ENCODE data around the gene ZSWIM3.

The ZSWIM3 gene

GRCh38 chr20:45857114-45857881 is at the start of gene ZSWIM3, which contains the start of gene ACOT8:
Gene ZSWIM3, plus strand, starts transcription at chr20:45857614. Its CDS starts 212 bp downstream, at chr20:45857826.
Gene ACOT8, minus strand, starts transcription at chr20:45857392. Its CDS starts 77 bp downstream, at chr20:45857315.
- no peaks in the 10 kb centered on the region for H3K27me3 ChIP-seq (ENCODE audit: control insufficient read depth, insufficient read depth, low read length)
- H3K9me3 ChIP-seq (ENCODE audit: control insufficient read depth, low read depth, low read length) = no peaks in the 10 kb centered on the region
- H3K4me1 ChIP-seq (ENCODE audit: control insufficient read depth, low read depth, low read length) = peaks cover 25% of the 10 kb centered on the region
- H3K9ac ChIP-seq (ENCODE audit: low read length) = peak within 1 kb of the TSS; percentile 43
- H3K36me3 ChIP-seq (ENCODE audit: control insufficient read depth, low read depth, low read length) = no peaks in the 10 kb centered on the region
- H3K27ac ChIP-seq (ENCODE audit: low read length) = no peak within 1 kb of the TSS
- H3K4me3 ChIP-seq (ENCODE audit: low read length) = peak within 1 kb of the TSS; percentile 70

DNA sequence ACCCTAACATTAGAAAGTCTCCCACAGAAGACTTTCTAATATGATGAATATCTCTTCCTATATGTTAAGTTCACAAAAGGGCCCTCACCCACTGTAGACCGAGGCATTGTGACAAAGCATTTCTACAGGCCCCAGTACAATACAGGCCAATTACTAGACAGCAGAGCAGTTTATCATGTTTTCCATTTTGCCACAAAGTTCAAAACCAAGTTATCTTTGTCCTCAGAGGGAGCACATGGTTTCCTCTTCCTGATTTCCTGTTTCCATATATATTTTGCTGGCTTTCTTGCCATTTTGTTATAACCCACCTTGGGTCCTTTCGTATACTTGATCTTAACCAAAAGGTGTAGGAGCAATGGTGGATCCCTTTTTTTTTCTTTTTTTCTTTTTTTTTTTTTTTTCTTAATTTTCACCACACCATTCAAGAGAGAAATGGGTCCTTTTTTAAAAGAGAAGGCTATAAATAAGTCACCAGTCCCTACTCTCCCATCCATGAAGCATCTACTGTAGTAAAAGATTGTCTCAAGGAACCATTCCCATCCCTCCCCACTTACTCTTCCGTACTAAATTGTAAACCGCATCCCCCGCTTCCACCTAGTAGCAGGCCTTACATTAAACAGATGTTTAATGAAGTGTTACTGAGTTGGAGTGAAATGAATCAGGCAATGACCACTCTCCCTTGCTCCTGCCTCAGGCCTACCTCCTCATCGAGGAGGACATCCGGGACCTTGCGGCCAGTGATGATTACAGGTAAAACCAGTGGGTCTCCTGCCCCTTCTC is 47.0 kb upstream of the ZSWIM3 start:
- no peak overlapping the region for H3K27ac ChIP-seq (ENCODE audit: low read length)
- H3K36me3 ChIP-seq (ENCODE audit: control insufficient read depth, low read depth, low read length) = peaks cover 46% of the 10 kb centered on the region
- no peaks in the 10 kb centered on the region for H3K9me3 ChIP-seq (ENCODE audit: control insufficient read depth, low read depth, low read length)
- H3K9ac ChIP-seq (ENCODE audit: low read length) = no peak overlapping the region
- no peaks in the 10 kb centered on the region for H3K4me1 ChIP-seq (ENCODE audit: control insufficient read depth, low read depth, low read length)
- H3K27me3 ChIP-seq (ENCODE audit: control insufficient read depth, insufficient read depth, low read length) = no peaks in the 10 kb centered on the region
- no peak overlapping the region for H3K4me3 ChIP-seq (ENCODE audit: low read length)

DNA sequence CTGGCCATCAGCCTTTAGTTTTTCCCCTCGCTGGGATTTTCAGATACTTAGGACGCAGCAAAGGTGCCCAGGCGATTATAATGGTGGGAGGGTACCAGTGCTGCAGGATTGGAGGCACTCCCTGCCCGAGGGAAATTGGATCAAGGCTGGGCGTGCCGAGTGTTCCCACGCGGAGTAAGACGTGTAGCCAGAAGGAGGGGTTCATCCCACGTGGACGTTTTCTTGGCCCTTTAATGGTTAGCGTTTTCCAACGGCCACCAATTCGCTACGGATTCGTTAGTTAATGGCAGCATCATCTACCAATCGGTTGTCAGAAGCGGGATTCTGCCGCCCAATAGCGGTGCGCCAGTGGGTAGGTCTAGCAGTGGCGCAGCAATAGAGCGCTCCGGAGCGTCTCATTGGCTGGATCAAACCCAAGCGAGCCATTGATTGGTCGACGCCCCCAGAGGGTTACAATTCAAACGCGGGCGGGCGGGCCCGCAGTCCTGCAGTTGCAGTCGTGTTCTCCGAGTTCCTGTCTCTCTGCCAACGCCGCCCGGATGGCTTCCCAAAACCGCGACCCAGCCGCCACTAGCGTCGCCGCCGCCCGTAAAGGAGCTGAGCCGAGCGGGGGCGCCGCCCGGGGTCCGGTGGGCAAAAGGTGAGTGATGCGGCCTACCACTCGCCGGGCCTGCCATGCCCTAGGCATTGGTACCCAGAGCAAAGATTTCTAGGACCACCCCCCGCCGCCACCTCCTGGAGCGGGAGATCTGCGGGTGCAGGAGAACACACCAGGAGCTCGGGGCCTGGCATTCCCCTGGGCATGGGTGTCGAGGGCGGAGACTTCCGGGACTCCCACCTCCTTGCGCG is 45.0 kb upstream of the ZSWIM3 start, which contains the start of gene UBE2C:
UBE2C (plus strand) TSS at position 488 of the 849 bp plus-strand sequence; CDS start at position 540, 52 bp downstream.
- peaks cover 50% of the 10 kb centered on the region for H3K36me3 ChIP-seq (ENCODE audit: control insufficient read depth, low read depth, low read length)

DNA sequence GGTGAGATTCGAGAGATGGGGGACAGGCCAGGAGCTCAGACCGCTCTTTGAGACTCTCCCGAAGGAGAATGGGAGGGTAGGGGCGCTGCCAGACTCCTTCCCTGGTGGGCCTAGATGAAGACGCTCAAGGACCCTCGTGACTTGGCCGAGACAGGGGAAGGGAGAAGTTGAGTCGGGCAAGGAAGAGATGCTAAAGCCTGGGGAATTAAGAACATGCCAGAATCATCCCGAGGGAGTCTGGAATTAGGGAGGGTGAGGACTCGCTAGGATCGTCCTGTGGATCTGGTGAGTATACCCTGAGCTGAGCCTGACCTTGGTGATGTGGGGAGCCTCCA is 44.4 kb upstream of the ZSWIM3 start:
- H3K27ac ChIP-seq (ENCODE audit: low read length) = peak overlapping the region; percentile 26
- H3K36me3 ChIP-seq (ENCODE audit: control insufficient read depth, low read depth, low read length) = peaks cover 55% of the 10 kb centered on the region
- H3K27me3 ChIP-seq (ENCODE audit: control insufficient read depth, insufficient read depth, low read length) = no peaks in the 10 kb centered on the region
- no peaks in the 10 kb centered on the region for H3K9me3 ChIP-seq (ENCODE audit: control insufficient read depth, low read depth, low read length)
- no peaks in the 10 kb centered on the region for H3K4me1 ChIP-seq (ENCODE audit: control insufficient read depth, low read depth, low read length)
- peak overlapping the region; percentile 76 for H3K9ac ChIP-seq (ENCODE audit: low read length)
- peak overlapping the region; percentile 70 for H3K4me3 ChIP-seq (ENCODE audit: low read length)

More for the DNA sequence above, 45.0 kb upstream of the ZSWIM3 start, which contains the start of gene UBE2C:
- Histone ChIP-seq H3K9me3 (ENCODE audit: control insufficient read depth, low read depth, low read length) (no peaks in the 10 kb centered on the region), H3K4me1 (ENCODE audit: control insufficient read depth, low read depth, low read length) (no peaks in the 10 kb centered on the region), H3K4me3 (ENCODE audit: low read length) (peak within 1 kb of the TSS; percentile 70), H3K9ac (ENCODE audit: low read length) (peak within 1 kb of the TSS; percentile 76), H3K27ac (ENCODE audit: low read length) (peak within 1 kb of the TSS; percentile 26), H3K27me3 (ENCODE audit: control insufficient read depth, insufficient read depth, low read length) (no peaks in the 10 kb centered on the region)

DNA sequence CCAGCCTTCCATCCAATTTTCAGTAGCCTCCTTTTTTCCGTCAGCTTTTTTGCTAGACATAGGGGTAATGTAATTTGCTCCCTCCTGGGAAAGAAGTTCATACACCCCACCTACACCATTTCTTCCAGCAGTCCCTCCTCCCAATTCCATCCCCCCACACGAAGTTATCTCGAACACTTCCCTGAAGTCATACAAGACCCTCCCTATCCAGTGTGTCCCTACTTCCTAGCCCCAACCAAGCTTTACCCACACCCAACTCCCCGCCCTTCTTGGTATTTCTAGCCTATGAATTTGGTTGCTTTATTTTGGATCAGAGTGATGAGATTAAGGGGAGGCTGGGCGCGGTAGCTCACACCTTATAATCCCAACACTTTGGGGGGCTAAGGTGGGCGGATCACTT is 43.9 kb upstream of the ZSWIM3 start:
- H3K4me1 ChIP-seq (ENCODE audit: control insufficient read depth, low read depth, low read length) = no peaks in the 10 kb centered on the region
- H3K27me3 ChIP-seq (ENCODE audit: control insufficient read depth, insufficient read depth, low read length) = no peaks in the 10 kb centered on the region
- peak overlapping the region; percentile 70 for H3K4me3 ChIP-seq (ENCODE audit: low read length)
- H3K9me3 ChIP-seq (ENCODE audit: control insufficient read depth, low read depth, low read length) = no peaks in the 10 kb centered on the region
- peak overlapping the region; percentile 76 for H3K9ac ChIP-seq (ENCODE audit: low read length)
- H3K27ac ChIP-seq (ENCODE audit: low read length) = no peak overlapping the region
- peaks cover 55% of the 10 kb centered on the region for H3K36me3 ChIP-seq (ENCODE audit: control insufficient read depth, low read depth, low read length)

GRCh38 chr20:45814314-45814713 is 43.1 kb upstream of the ZSWIM3 start:
- Histone ChIP-seq H3K9me3 (ENCODE audit: control insufficient read depth, low read depth, low read length) (no peaks in the 10 kb centered on the region), H3K4me1 (ENCODE audit: control insufficient read depth, low read depth, low read length) (no peaks in the 10 kb centered on the region), H3K36me3 (ENCODE audit: control insufficient read depth, low read depth, low read length) (peaks cover 48% of the 10 kb centered on the region), H3K4me3 (ENCODE audit: low read length) (no peak overlapping the region), H3K27me3 (ENCODE audit: control insufficient read depth, insufficient read depth, low read length) (no peaks in the 10 kb centered on the region), H3K27ac (ENCODE audit: low read length) (no peak overlapping the region), H3K9ac (ENCODE audit: low read length) (no peak overlapping the region)

DNA sequence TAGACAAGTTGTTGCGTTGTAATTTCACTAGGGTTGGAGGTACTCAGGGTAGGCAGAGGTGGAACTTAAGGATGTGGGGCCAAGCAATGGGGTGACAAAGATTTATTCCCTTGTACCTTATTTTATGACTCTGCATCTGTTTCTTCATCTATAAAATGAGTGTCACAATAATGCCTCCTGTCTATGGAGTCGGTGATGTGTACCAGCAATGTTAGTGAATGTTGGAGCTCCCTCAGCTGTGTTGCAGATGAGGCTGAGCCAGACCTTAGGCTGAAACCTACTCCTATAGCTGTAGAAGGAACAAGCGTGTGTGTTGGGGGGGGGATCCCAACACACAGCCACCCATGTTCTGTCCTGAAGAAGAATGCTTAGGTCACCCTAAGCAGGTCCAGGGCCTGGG is 40.5 kb upstream of the ZSWIM3 start:
- H3K4me1 ChIP-seq (ENCODE audit: control insufficient read depth, low read depth, low read length) = no peaks in the 10 kb centered on the region
- peaks cover 36% of the 10 kb centered on the region for H3K36me3 ChIP-seq (ENCODE audit: control insufficient read depth, low read depth, low read length)
- H3K4me3 ChIP-seq (ENCODE audit: low read length) = no peak overlapping the region
- H3K9me3 ChIP-seq (ENCODE audit: control insufficient read depth, low read depth, low read length) = no peaks in the 10 kb centered on the region
- H3K9ac ChIP-seq (ENCODE audit: low read length) = no peak overlapping the region
- no peaks in the 10 kb centered on the region for H3K27me3 ChIP-seq (ENCODE audit: control insufficient read depth, insufficient read depth, low read length)
- H3K27ac ChIP-seq (ENCODE audit: low read length) = no peak overlapping the region

- H3K27ac ChIP-seq (ENCODE audit: low read length) = no peak overlapping the region
- H3K4me3 ChIP-seq (ENCODE audit: low read length) = no peak overlapping the region
- peaks cover 36% of the 10 kb centered on the region for H3K36me3 ChIP-seq (ENCODE audit: control insufficient read depth, low read depth, low read length)
- H3K9ac ChIP-seq (ENCODE audit: low read length) = no peak overlapping the region
- H3K9me3 ChIP-seq (ENCODE audit: control insufficient read depth, low read depth, low read length) = no peaks in the 10 kb centered on the region
- H3K4me1 ChIP-seq (ENCODE audit: control insufficient read depth, low read depth, low read length) = no peaks in the 10 kb centered on the region
- no peaks in the 10 kb centered on the region for H3K27me3 ChIP-seq (ENCODE audit: control insufficient read depth, insufficient read depth, low read length)
Measured at GRCh38 chr20:45817376-45818194, 39.8 kb upstream of the ZSWIM3 start.

DNA sequence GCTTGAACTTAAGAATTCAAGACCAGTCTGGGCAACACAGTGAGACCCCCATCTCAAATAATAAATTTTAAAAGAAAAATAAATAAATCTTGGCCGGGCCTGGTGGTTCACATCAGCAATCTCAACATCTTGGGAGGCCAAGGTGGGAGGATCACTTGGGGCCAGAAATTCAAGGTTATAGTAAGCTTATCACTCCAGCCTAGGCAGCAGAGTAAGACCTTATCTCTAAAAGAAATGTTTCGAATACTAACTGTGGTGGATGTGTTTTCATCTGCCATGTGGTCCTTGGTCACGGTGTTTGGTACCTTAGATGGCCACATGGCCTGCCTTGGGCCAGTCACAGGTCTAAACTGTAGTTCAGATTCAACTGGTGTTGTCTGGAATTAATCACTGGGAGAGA is 39.2 kb upstream of the ZSWIM3 start:
- no peak overlapping the region for H3K27ac ChIP-seq (ENCODE audit: low read length)
- H3K27me3 ChIP-seq (ENCODE audit: control insufficient read depth, insufficient read depth, low read length) = peaks cover 4% of the 10 kb centered on the region
- H3K9ac ChIP-seq (ENCODE audit: low read length) = no peak overlapping the region
- H3K4me3 ChIP-seq (ENCODE audit: low read length) = no peak overlapping the region
- H3K4me1 ChIP-seq (ENCODE audit: control insufficient read depth, low read depth, low read length) = no peaks in the 10 kb centered on the region
- peaks cover 36% of the 10 kb centered on the region for H3K36me3 ChIP-seq (ENCODE audit: control insufficient read depth, low read depth, low read length)
- no peaks in the 10 kb centered on the region for H3K9me3 ChIP-seq (ENCODE audit: control insufficient read depth, low read depth, low read length)

GRCh38 chr20:45819466-45819865 is 37.9 kb upstream of the ZSWIM3 start:
- Histone ChIP-seq H3K9me3 (ENCODE audit: control insufficient read depth, low read depth, low read length) (no peaks in the 10 kb centered on the region), H3K27ac (ENCODE audit: low read length) (no peak overlapping the region), H3K36me3 (ENCODE audit: control insufficient read depth, low read depth, low read length) (peaks cover 29% of the 10 kb centered on the region), H3K27me3 (ENCODE audit: control insufficient read depth, insufficient read depth, low read length) (peaks cover 15% of the 10 kb centered on the region), H3K4me3 (ENCODE audit: low read length) (no peak overlapping the region), H3K9ac (ENCODE audit: low read length) (no peak overlapping the region), H3K4me1 (ENCODE audit: control insufficient read depth, low read depth, low read length) (no peaks in the 10 kb centered on the region)

Measured in iPS-18a (cell line).